DOHH2 (cell line): Measurements from ENCODE around the gene P2RY11.

Experiments used
- H3F3A ChIP-seq: fragments of 200-600 bp; sonication (generic), shearing (Covaris generic); 2 replicates; pipeline ENCODE4 v1.6.0; 2016; ENCODE audit warnings: antibody characterized with exemption, mild to moderate bottlenecking; ENCODE audit not compliant: control insufficient read depth, insufficient read depth
- H3K27ac ChIP-seq: fragments of 200-600 bp; sonication (generic); 2 replicates; pipeline ENCODE4 v1.5.1; 2014; ENCODE audit warnings: low read depth, mild to moderate bottlenecking, low read length, moderate library complexity
- H3K27me3 ChIP-seq: fragments of 200-600 bp; sonication (generic); 2 replicates; pipeline ENCODE4 v1.6.1; 2014; ENCODE audit warnings: mild to moderate bottlenecking, low read length, mixed read lengths; ENCODE audit not compliant: control insufficient read depth
- H3K36me3 ChIP-seq: fragments of 200-600 bp; sonication (generic); 2 replicates; pipeline ENCODE4 v1.6.1; 2014; ENCODE audit warnings: mild to moderate bottlenecking, low read length, moderate library complexity, mixed read lengths; ENCODE audit not compliant: control insufficient read depth
- H3K4me1 ChIP-seq: fragments of 200-600 bp; sonication (generic); 2 replicates; pipeline ENCODE4 v1.6.1; 2014; ENCODE audit warnings: mild to moderate bottlenecking, low read length, mixed read lengths; ENCODE audit not compliant: control insufficient read depth
- H3K4me2 ChIP-seq: fragments of 200-600 bp; sonication (generic); 2 replicates; pipeline ENCODE4 v1.6.0; 2014; ENCODE audit warnings: mild to moderate bottlenecking, low read length, moderate library complexity
- H3K4me3 ChIP-seq: fragments of 200-600 bp; sonication (generic); 2 replicates; pipeline ENCODE4 v1.5.1; 2014; ENCODE audit warnings: mild to moderate bottlenecking, low read length, mixed read lengths
- H3K79me2 ChIP-seq: fragments of 200-600 bp; sonication (generic); 2 replicates; pipeline ENCODE4 v1.6.1; 2014; ENCODE audit warnings: mild to moderate bottlenecking, low read length, mixed read lengths; ENCODE audit not compliant: control insufficient read depth
- H3K9me2 ChIP-seq: fragments of 200-600 bp; sonication (generic); replicated peaks from 2 replicates; pipeline ENCODE4 v1.6.1; 2014; ENCODE audit warnings: mild to moderate bottlenecking, low read length, mixed read lengths; ENCODE audit not compliant: control insufficient read depth
- H3K9me3 ChIP-seq: fragments of 200-600 bp; sonication (generic); 2 replicates; pipeline ENCODE4 v1.6.1; 2014; ENCODE audit warnings: antibody characterized with exemption, low read length, mixed read lengths; ENCODE audit not compliant: control insufficient read depth, insufficient read depth
- H4K20me1 ChIP-seq: fragments of 200-600 bp; sonication (generic); 2 replicates; pipeline ENCODE4 v1.6.0; 2014; ENCODE audit warnings: low read depth, mild to moderate bottlenecking, antibody characterized with exemption, low read length, moderate library complexity; ENCODE audit not compliant: control insufficient read depth, insufficient read depth
- EZH2phosphoT487 ChIP-seq: fragments of 200-600 bp; sonication (generic); IDR thresholded peaks from 2 replicates; pipeline ENCODE4 v1.6.1; 2017; ENCODE audit warnings: borderline replicate concordance, mild to moderate bottlenecking, antibody characterized with exemption, low read length, moderate library complexity, mixed read lengths
- TF ChIP-seq, protein P1 (sequence below): fragments of 200-600 bp; sonication (generic); IDR thresholded peaks from one replicate; pipeline ENCODE4 v1.5.1; 2014; ENCODE audit warnings: antibody characterized with exemption, mild to moderate bottlenecking, low read depth, low read length; ENCODE audit not compliant: poor library complexity, severe bottlenecking

P2RY11 gene

DNA sequence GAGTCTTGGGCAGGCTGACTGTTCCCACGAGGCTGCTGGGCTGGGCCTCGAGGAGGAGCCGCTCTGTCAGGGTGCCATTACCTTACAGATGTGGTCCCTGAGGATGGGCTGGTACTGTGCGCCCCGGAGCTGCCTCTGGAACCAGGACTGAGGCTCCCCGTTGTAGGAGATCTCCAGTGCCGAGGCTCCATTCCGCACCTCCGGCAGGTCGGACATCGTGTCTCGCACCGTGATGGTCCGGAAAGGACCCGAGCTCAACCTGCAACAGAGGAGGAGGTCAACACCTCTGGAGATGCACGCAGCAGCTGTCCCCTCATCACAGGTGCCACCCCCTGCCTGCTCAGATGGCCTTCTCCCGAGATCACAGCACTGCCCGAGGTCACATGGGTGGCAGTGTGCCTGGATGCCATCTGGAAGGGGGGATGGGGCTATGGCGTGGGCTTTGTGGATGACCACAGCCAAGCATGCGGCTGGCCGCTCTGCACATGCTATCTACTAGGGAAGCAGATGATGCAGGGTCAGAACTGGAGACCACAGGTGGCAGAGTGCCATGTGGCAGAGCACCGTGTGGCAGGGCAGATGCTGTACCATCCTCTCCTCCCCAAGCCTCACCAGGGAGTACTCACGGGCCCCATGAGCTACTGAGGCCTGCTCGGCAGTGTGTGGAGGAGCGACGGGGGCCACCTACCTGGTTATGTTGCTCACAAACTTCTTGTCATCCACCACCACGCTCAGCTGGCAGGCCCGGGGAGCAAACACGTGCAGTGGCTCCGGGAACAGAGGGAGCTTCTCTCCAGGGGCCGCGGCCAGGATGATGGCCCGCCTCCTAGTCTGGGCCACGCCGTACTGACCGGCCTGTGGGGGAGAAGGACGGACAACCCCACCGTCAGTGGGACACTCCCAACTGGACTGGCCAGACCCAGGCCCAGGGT lies 26.5 kb downstream of the P2RY11 start:
- no peaks in the 10 kb centered on the region for H3K9me2 ChIP-seq
- no peak overlapping the region for H3K4me2 ChIP-seq
- H4K20me1 ChIP-seq = peaks cover 11% of the 10 kb centered on the region; the same call in 1 of the 2 replicates
- H3K4me3 ChIP-seq = no peak overlapping the region
- H3K4me1 ChIP-seq = no peaks in the 10 kb centered on the region
- H3F3A ChIP-seq = peaks cover 20% of the 10 kb centered on the region
- peaks cover 99% of the 10 kb centered on the region for H3K36me3 ChIP-seq
- no peaks in the 10 kb centered on the region for H3K27me3 ChIP-seq
- peaks cover 38% of the 10 kb centered on the region for H3K79me2 ChIP-seq
- no peak overlapping the region for H3K27ac ChIP-seq
- TF ChIP-seq, protein P1, sequence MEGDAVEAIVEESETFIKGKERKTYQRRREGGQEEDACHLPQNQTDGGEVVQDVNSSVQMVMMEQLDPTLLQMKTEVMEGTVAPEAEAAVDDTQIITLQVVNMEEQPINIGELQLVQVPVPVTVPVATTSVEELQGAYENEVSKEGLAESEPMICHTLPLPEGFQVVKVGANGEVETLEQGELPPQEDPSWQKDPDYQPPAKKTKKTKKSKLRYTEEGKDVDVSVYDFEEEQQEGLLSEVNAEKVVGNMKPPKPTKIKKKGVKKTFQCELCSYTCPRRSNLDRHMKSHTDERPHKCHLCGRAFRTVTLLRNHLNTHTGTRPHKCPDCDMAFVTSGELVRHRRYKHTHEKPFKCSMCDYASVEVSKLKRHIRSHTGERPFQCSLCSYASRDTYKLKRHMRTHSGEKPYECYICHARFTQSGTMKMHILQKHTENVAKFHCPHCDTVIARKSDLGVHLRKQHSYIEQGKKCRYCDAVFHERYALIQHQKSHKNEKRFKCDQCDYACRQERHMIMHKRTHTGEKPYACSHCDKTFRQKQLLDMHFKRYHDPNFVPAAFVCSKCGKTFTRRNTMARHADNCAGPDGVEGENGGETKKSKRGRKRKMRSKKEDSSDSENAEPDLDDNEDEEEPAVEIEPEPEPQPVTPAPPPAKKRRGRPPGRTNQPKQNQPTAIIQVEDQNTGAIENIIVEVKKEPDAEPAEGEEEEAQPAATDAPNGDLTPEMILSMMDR = no peak
- no peak for TF ChIP-seq EZH2phosphoT487
- H3K9me3 ChIP-seq = no peaks in the 10 kb centered on the region

DNA sequence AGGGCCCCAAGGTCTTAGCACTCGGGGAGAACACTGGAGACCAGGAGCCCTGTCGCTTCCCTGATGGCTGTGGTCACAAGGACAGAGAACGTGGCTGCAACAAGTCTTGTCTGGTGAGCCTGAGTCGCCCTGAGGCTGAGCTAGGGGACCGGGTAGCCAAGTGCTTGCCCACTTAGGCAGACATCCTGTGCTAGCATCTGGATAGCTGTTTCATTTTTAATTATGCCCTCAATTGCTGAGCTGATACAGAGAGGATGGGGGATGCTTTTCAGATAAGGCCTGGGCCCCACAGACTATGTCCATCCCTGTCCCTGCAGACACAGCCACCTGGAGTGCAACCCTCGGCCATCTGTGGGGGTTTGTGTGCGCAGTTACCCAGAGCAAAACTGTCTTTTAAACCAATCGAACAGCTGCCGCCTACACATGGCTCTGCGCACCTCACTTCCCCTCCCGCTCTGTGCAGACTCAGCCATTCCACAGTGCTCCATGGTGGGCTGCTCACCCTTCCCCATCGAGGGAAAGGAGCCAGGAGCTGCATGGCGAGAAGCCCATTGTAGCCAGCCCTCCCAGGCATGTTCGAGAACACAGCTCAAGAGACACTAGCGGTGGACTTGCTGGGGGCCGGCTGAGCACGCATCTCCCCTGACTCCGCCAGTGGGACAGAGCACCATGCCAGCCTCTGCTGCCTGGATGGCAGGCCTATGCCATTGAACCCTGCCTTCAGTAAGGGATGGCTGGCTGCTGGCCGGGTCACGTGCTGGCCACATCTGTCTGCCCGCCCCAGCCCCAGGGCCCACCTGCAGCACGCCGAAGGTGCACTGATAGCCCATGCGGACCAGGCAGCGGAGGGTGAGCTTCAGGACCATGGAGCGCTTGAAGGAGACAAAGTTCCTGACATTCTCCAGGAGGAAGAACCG lies 27.6 kb downstream of the P2RY11 start:
- Histone ChIP-seq H4K20me1 (peaks cover 11% of the 10 kb centered on the region; the same call in 1 of the 2 replicates), H3K27me3 (no peaks in the 10 kb centered on the region), H3F3A (peaks cover 11% of the 10 kb centered on the region; the same call in 1 of the 2 replicates), H3K79me2 (peaks cover 39% of the 10 kb centered on the region), H3K9me2 (no peaks in the 10 kb centered on the region), H3K4me1 (no peaks in the 10 kb centered on the region), H3K9me3 (no peaks in the 10 kb centered on the region), H3K4me2 (no peak overlapping the region), H3K27ac (no peak overlapping the region), H3K4me3 (no peak overlapping the region), H3K36me3 (peaks cover 99% of the 10 kb centered on the region)
- TF ChIP-seq, protein P1 = no peak
- no peak for TF ChIP-seq EZH2phosphoT487

DNA sequence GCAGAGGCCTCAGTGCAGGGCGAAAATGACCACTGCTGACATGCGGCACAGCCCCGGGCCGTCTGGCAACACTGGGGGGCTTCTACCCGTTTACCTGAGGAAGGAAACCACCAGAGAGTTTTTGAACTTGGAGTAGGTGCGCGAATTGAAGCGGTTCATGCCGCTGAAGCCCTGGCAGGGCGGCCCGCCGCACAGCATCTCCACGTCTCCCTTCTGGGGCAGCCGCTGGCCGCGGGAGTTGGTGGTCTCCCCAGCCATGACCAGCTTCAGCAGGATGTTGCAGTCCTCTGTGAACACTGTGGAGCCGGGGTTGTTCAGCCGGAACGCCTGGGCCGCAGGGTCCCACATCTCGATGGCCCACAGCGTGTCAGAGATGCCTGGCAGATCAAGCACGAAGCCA lies 28.5 kb downstream of the P2RY11 start:
- Histone ChIP-seq H3K79me2 (peaks cover 43% of the 10 kb centered on the region), H3K36me3 (peaks cover 99% of the 10 kb centered on the region), H3K9me2 (no peaks in the 10 kb centered on the region), H3K27ac (no peak overlapping the region), H3K4me3 (no peak overlapping the region), H3F3A (peaks cover 11% of the 10 kb centered on the region; the same call in 1 of the 2 replicates), H3K9me3 (no peaks in the 10 kb centered on the region), H3K4me1 (no peaks in the 10 kb centered on the region), H4K20me1 (peaks cover 12% of the 10 kb centered on the region; the same call in 1 of the 2 replicates), H3K27me3 (no peaks in the 10 kb centered on the region), H3K4me2 (no peak overlapping the region)
- TF ChIP-seq, protein P1 = no peak
- no peak for TF ChIP-seq EZH2phosphoT487
